HFFc6 (cell line): ENCODE results near the gene WDR35. TPM values are rescaled to one million over a fixed set of nuclear protein-coding genes. Genes with fewer than 3 reads are reported as not detected.

Experiments used
- DNase-seq: peaks from one replicate; pipeline ENCODE4 v3.0.0-alpha.2; 2018
- H3K27ac Mint-ChIP-seq: 2 replicates; pipeline ENCODE4 v1.8.0; 2020; ENCODE audit warnings: mild to moderate bottlenecking, mixed read lengths
- H3K27me3 Mint-ChIP-seq: 2 replicates; pipeline ENCODE4 v1.8.0; 2021; ENCODE audit warnings: mild to moderate bottlenecking, moderate library complexity, mixed read lengths; ENCODE audit not compliant: insufficient read depth
- H3K36me3 Mint-ChIP-seq: 2 replicates; pipeline ENCODE4 v1.8.0; 2021; ENCODE audit warnings: low read depth, mixed read lengths
- H3K4me1 Mint-ChIP-seq: 2 replicates; pipeline ENCODE4 v1.8.0; 2020; ENCODE audit warnings: low read depth, mixed read lengths
- H3K4me3 Mint-ChIP-seq: 2 replicates; pipeline ENCODE4 v1.8.0; 2020; ENCODE audit warnings: mild to moderate bottlenecking, moderate library complexity, mixed read lengths
- H3K9me3 Mint-ChIP-seq: 2 replicates; pipeline ENCODE4 v1.8.0; 2020; ENCODE audit warnings: mild to moderate bottlenecking, mixed read lengths
- total RNA-seq, 6 experiments: library from RNA; stranded (reverse); fragmentation: NEBNext Ultra II Directional; extraction: Animal tissue kit (Norgen Biotek cat#: 25700); gene quantifications; 2 replicates in 1 of 6; 3 replicates in 5 of 6; pipeline ENCODE4 v1.2.3, GENCODE V29; 2021
- TF ChIP-seq, protein P1 (sequence below): fragments of 200-600 bp; sonication (generic); IDR thresholded peaks from 2 replicates; pipeline ENCODE4 v1.5.0; 2021; ENCODE audit warnings: antibody characterized with exemption, mild to moderate bottlenecking

The WDR35 gene
- total RNA-seq, 6 experiments from 2014 or later: 4.5 to 5.4 (median 5.2) TPM

DNA sequence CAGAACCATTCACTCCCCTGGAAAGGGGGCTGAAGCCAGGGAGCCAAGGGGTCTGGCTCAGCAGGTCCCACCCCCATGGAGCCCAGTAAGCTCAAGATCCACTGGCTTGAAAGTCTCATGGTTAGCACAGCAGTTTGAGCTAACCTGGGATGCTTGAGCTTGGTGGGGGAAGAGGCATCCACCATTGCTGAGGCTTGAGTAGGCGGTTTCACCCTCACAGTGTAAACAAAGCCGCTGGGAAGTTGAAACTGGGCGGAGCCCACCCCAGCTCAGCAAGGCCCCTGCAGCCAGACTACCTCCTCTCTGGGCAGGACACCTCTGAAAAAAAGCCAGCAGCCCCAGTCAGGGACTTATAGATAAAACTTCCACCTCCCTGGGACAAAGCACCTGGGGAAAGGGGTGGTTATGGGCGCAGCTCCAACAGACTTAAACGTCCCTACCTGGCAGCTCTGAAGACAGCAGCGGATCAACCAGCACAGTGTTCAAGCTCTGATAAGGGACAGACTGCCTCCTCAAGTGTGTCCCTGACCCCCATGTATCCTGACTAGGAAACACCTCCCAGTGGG lies 73.4 kb downstream of the WDR35 start:
- H3K36me3 Mint-ChIP-seq: peaks cover 23% of the 10 kb centered on the region; the same call in 1 of the 2 replicates
- no peak overlapping the region for H3K4me3 Mint-ChIP-seq
- TF ChIP-seq, protein P1, sequence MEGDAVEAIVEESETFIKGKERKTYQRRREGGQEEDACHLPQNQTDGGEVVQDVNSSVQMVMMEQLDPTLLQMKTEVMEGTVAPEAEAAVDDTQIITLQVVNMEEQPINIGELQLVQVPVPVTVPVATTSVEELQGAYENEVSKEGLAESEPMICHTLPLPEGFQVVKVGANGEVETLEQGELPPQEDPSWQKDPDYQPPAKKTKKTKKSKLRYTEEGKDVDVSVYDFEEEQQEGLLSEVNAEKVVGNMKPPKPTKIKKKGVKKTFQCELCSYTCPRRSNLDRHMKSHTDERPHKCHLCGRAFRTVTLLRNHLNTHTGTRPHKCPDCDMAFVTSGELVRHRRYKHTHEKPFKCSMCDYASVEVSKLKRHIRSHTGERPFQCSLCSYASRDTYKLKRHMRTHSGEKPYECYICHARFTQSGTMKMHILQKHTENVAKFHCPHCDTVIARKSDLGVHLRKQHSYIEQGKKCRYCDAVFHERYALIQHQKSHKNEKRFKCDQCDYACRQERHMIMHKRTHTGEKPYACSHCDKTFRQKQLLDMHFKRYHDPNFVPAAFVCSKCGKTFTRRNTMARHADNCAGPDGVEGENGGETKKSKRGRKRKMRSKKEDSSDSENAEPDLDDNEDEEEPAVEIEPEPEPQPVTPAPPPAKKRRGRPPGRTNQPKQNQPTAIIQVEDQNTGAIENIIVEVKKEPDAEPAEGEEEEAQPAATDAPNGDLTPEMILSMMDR: no peak
- no peaks in the 10 kb centered on the region; the same call in 1 of the 2 replicates for H3K27me3 Mint-ChIP-seq
- H3K9me3 Mint-ChIP-seq: no peaks in the 10 kb centered on the region
- peaks cover 9% of the 10 kb centered on the region for H3K4me1 Mint-ChIP-seq
- DNase-seq: no peak
- no peak overlapping the region for H3K27ac Mint-ChIP-seq

DNA sequence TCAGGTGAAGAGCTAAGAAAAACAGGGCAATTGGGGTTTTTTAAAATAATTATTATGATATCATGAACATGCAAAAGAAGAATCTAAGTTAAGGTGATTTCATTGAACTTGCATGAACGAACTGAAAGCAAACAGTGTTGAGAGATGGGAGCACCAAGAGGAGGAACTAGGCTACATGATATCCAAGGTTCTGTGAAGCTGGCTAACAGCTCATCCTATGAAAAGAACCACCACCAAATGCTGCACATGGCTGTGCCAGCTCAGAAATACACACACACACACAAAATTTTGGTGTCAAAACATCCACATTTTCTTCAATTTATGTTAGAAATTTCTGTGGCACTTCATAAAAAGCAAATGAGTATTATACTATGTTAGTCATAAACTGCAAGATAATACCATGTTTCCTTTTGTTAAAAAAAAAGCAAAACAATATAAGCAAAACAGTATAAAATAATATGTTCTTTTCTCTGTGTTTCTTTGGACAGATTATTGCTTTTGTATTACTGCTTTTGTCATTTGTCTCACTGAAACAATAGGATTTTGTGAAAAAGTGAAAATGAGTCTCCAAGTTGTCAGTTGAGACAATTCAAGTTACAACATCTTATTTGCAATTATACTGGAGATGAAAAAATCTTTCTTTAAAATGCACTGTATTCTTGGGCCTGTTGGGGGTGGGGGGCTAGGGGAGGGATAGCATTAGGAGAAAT lies 75.5 kb downstream of the WDR35 start:
- Mint-ChIP-seq H3K27ac (no peak overlapping the region), H3K4me1 (peaks cover 20% of the 10 kb centered on the region), H3K36me3 (peaks cover 21% of the 10 kb centered on the region; the same call in 1 of the 2 replicates), H3K27me3 (no peaks in the 10 kb centered on the region; the same call in 1 of the 2 replicates), H3K9me3 (no peaks in the 10 kb centered on the region), H3K4me3 (no peak overlapping the region)
- no peak for DNase-seq
- TF ChIP-seq, protein P1: no peak

DNA sequence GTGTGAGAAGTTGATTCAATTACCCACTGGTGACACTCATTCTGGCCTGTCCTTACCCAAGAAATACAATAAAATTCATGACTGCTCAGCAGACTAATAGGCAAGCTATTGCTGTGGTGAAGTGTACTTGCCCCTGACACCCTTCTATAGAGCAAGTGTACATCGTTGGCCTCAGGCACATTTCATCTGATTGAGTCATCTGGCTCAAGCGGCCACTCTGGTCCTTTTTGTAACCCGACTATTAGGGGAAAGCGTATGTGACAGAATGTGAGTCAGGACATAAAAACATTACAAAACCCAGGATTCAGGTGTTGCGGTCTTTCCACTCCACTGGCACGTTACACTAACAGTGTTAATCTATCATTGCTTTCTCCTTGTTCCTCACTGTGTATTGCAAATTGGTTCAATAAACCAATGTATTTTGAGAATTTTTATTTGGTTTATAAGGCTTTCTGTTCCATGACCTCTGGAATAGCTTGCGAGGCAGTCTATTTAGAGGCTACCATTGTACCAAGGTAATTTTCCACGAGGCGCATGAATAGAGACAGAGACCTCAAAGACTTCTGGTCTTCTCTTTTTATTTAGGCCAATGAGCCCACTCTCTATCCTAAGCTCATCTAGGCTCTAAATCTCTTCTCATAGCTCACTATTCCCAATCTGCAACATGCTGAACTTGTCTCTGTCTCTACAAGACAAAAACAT lies 77.9 kb downstream of the WDR35 start:
- Mint-ChIP-seq H3K4me1 (peaks cover 20% of the 10 kb centered on the region), H3K27ac (no peak overlapping the region; the same call in 1 of the 2 replicates), H3K27me3 (no peaks in the 10 kb centered on the region; the same call in 1 of the 2 replicates), H3K4me3 (no peak overlapping the region), H3K36me3 (peaks cover 7% of the 10 kb centered on the region; the same call in 1 of the 2 replicates), H3K9me3 (no peaks in the 10 kb centered on the region)
- peak; percentile 94 for DNase-seq
- TF ChIP-seq, protein P1: no peak

DNA sequence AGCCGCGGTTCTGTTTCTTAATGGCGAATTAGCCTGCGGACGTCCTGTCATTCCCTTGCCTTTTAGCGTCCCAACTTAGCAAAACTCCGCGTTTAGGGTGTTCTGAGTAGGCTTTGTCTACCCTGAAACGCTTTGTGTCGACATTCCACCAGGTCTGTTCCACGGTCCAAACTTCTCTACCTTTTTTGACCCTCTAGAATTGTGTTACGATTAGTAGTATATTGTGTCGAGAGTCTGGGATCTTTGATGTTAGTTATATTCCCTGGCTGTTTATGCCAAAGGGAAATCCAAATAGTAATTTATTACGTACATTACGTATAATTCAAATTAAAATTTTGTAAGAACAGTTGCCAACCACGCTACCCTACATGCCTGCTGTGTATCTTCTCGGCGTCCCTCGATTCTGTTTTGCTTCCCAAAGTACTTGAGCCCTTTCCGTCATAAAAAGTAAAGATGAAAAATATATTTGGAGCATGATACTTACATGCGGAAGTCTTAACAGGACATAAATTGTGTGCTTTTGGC lies 87.6 kb downstream of the WDR35 start:
- H3K27ac Mint-ChIP-seq: peak overlapping the region; percentile 99
- no peaks in the 10 kb centered on the region for H3K9me3 Mint-ChIP-seq
- H3K4me3 Mint-ChIP-seq: peak overlapping the region; percentile 94
- H3K4me1 Mint-ChIP-seq: peaks cover 44% of the 10 kb centered on the region
- no peak for DNase-seq
- no peaks in the 10 kb centered on the region; the same call in 1 of the 2 replicates for H3K27me3 Mint-ChIP-seq
- TF ChIP-seq, protein P1: no peak
- peaks cover 11% of the 10 kb centered on the region; the same call in 1 of the 2 replicates for H3K36me3 Mint-ChIP-seq

DNA sequence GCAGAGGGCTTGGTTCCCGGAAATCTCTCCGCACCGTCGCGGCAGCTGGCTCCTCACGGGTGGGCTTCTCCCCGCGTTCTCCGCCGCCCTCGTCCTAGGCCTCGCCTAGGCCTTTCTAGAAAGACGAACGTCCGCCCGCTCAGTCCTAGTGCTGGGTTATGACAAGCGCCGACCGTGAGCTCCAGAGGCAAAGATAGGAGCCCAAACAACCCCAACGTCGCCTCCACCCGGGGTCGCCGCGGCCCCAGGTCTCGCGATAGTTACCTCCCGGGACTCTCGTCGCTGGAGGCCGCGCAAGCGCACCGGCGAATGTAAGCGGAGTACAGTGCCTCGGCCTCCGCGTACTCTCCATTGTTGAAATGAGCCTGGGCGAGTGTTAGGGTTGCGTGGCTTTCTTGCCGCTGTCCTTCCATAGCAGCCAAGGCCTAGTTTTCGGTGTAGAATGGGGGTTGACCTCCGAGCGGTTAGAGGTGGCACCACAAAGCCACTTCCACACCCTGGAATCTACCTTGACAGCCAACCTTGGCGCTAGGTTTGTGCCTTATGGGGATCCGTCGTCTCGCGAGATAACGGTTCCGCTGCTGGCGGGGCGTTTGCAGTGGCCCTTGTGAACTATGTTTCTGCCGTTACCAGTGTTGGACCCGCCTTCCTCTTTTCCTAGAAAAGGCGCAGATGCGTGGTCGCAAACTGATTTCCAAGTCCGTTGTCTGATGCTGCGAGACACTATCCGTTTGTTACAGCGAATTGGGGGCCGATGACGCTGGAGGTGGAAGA lies 88.3 kb downstream of the WDR35 start, which contains the start of gene TTC32:
TTC32 (minus strand) TSS at position 542 of the 774 bp plus-strand sequence; CDS start at position 413, 129 bp downstream.
- peak within 1 kb of the TSS; percentile 94 for H3K4me3 Mint-ChIP-seq

More for the DNA sequence above, 88.3 kb downstream of the WDR35 start, which contains the start of gene TTC32:
- peak; percentile 93 for DNase-seq
- peaks cover 11% of the 10 kb centered on the region; the same call in 1 of the 2 replicates for H3K36me3 Mint-ChIP-seq
- TF ChIP-seq, protein P1: no peak
- no peaks in the 10 kb centered on the region; the same call in 1 of the 2 replicates for H3K27me3 Mint-ChIP-seq
- peak within 1 kb of the TSS; percentile 99 for H3K27ac Mint-ChIP-seq
- H3K9me3 Mint-ChIP-seq: no peaks in the 10 kb centered on the region
- peaks cover 44% of the 10 kb centered on the region for H3K4me1 Mint-ChIP-seq
